DMS 273 treated with DMSO at 0.1 percent for 48 hours (cell line): ENCODE results near the gene C13orf46.

ENCODE experiments used
- DNase-seq: peaks from one replicate; lab custom pipeline; 2025; lab: John Stamatoyannopoulos, UW

Gene C13orf46

DNA sequence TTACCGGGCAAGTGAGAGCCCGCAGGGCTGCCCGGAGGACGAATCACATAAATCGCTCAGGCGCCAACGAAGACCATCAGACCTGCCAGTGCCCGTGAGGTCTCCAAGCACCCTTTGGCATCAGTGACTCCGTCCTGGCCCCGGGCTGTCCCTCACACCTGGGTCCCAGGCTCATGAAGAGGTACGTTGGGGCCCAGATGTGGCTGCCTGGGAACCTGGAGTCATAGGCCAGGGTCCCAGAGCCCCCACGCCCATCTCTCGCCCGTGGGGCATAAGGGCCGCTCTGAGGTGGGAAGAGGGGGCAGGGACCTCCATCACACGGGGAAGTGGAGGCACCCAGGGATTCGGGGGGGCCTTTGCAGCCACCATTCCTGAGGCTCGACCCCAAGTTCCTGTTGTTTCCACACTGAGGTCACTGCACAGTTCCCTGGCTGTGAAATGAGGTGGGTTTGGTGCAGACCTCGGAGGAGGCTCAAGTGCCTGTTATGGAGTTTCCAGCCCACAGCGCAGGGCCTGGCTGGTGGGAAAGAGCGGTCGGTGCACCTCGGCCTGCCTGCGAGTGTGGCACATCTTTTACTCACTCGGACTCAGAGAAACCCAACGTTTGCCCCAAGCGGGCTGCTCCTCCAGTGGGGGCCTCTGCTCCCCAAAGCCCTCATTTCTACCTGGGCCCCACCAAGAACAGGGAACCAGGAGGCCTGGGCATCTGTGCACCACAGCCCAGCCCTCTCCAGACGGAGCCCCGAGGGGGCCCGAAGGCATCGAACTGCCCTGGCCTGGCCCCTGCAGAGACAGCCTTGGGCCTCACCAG is 35.9 kb upstream of the C13orf46 start:
- no peak for DNase-seq

DNA sequence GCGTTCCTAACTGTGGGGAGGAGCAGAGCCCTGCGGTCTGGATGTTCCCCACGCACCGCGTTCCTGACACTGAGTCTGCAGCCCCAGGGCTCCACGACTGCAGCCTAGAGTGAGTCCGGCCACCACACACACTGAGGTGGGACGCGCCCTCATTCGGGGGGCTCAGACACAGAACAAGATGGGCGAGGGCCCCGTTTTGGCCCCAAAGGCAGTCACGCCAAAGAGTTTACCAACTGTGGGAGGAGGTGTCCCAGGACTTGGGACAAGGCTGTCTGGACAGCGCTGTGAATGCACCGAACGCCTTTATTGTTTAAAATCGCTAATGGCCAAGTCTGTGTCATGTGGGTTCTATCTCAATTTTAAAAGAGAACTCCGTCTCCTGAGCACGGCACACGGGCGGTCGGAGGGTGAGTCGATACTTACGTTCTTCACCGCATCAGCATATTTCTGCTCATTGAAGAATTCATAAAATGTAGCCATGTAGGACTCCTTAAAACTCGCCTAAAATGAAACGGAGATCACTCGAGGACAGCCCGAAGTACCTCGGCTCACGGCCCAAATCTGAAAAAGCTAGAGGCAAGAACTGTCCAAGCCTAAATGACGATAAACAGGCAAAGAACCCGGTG is 35.2 kb upstream of the C13orf46 start:
- no peak for DNase-seq

DNA sequence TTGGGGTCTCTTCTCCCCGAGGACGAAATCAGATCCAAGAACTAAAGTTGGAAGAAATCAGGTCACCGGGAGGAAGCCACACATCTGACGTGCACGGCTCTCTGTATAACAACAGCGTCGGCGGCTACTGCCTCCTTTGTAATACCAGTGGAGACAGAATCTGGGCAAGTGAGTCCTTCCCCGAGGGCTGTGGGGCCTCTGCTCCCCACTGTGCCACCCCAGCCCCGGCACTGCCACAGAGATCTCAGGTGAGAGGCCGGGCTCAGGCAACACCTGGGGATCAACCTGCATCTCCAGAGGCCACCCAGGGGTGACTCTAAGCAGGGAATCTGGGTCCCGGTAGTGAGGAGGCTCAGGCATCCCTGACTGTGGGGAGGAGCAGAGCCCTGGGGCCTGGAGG is 33.7 kb upstream of the C13orf46 start:
- no peak for DNase-seq

DNA sequence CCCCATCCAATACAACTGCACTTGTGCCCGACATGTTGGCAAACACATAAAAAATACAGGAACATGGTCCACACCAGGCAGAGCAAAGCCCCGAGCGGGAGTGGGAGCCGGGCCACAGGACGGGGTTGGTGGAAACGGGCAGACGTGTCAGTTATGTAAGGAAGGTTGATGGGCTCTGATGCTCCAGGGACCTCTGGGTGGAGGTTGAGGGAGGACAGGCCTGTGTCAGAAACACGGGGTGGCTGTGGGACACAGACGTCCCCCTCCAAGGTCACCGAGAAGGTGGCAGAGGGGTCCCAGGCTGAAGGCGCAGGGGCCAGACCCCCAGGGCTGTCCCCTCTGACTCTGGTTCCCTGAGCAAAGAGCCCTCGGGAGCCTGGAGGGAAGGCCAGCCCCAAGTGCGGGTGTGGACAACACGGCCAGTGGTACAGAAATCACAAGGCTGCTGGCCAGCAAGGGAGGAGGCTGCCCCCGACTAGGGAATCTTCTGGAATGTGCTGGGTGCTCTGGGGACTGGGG is 31.4 kb upstream of the C13orf46 start:
- DNase-seq = no peak

DNA sequence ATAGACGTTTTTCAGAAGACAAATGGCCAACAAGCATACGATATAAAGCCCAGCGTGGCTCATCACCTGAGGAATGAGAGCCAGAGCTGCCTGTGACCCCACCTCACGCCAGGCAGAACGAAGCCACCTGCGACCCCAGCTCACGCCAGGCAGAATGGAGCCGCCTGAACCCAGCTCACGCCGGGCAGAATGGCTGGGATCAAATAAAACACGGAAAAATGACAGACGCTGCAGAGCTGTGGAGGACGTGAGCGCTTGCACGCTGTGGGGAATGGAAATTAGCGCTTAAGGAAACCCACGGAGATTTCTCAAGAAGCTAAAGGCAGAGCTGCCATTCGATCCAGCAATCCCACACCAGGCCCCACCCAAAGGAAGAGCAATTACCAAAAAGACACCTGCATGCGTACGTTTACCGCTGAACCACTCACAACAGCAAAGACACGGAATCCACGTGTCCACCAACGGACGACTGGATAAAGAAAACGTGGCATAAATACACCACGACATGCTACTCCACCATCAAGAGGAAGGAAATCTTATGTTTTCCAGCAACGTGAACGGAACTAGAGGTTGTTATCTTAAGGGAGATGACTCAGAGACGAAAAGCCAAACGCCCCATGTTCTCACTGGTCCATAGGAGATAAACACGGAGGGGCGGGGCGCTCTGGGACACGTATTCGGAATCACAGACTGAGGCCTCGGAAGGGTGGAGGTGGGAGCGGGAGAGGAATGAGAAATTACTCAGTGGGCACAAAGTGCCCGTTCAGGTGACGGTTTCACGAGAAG is 30.7 kb upstream of the C13orf46 start:
- DNase-seq = no peak

DNA sequence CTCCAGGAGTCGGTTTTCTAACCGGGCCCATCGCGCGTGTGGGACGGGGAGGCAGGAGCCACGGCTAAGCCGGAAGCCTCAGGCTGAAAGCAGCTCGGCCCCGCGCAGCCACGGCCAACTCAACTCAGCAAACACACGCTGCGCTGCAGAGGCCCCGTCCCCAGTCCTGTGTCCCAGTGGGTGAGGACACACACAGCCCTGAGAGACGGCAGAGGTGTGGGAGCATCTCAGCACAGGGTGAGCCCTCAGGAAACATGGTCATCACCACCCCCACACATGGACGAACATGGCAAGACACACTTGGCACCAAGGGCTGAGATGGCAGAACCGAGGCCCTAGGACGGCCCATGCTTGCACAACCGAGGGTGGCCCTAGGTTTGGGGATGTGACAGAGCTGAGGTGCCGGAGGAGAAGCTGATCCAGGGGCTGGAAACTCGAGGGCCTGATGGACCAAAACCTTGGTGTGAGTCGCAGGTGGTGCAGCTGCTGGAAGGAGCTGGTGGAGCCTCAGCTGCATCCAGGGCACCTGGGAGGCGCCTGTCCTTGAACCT is 29.0 kb upstream of the C13orf46 start:
- no peak for DNase-seq

DNA sequence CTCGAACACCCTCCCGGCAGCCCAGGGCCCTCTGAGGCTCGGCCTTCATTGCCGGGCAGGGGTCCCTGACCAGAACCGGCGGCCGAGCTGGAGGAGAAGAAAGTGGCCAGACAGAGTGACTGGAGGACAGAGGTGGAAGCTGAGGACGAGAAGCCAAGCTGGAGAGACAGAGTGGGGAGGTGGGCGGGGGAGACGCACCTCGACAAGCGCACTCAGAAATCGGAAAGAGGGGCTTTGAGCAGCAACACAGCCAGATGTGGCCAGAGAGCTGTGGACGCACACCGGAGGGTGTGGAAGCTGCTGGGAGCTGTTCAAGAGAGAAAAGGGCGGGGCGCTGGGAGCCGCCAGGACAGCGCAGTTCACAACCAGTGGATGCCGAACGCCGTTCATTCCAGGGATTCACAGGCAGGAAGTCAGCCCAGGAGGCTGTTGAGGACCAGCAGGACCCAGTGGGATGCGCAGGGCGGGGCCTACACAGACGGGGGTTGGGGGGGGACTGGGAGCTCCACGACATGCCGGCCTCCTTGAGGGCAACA is 28.2 kb upstream of the C13orf46 start:
- DNase-seq = no peak

DNA sequence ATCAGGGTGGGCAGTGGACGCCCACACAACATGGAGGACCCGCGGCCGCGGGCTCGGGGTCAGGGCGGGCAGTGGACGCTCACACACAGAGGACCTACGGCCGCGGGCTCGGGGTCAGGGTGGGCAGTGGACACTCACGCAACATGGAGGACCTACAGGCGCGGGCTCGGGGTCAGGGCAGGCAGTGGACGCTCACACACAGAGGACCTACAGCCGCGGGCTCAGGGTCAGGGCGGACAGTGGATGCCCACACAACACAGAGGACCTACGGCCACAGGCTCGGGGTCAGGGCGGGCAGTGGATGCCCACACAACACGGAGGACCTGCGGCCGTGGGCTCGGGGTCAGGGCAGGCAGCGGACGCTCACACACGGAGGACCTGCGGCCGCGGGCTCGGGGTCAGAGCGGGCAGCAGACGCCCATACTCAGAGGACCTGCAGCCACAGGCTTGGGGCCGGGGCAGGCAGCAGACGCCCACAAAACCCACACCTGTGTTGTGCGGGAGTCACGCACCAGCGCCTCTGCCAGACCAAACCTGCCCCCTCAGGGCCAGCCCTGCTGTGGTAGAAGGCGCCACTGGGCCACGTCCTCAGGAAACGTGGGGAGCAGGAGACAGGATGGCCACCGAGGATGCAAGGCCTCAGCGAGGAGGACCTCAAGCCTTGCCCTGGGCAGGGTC is 27.6 kb upstream of the C13orf46 start:
- no peak for DNase-seq

DNA sequence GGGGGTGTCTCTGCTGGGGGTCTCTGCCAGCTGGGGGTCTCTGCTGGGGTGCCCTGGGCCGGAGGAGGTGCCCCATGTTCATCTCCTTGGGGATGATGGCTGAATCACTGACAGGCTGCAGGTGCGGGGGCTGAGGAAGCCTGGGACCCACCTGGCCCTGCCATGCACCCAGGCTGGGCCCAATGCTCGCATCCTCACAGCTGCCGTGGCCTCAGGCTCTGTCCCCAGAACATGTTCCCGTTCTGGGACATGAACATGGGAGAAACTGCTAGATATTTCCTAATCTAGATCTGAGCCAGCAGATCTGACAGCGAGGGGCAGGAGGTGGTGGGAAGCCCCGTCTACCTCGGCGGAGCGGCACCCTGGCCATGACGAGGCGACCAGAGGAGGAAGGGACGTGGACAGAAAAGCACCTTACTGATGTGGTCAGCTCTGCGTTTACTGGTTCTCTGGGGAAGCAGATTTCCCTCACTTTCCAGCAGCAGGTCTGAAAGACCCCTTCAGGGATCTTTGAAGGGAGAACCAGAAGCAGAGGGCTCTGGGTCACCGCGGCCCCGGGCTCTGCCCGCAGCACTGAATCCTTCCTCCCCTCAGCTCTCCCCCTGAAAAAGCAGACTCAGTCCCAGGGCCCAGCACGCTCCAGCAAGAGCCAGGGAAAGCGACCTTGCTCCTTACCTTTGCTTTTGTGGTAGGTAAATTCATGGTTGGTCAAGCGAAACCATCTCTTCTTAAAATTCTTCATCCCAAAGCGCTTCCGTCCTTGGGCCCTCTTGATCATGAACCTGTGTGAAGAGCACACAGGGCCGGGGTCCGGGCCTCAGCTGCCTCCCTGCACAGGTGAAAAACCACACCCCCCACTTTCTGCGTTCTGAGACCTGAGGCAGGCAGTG is 26.5 kb upstream of the C13orf46 start:
- no peak for DNase-seq

DNA sequence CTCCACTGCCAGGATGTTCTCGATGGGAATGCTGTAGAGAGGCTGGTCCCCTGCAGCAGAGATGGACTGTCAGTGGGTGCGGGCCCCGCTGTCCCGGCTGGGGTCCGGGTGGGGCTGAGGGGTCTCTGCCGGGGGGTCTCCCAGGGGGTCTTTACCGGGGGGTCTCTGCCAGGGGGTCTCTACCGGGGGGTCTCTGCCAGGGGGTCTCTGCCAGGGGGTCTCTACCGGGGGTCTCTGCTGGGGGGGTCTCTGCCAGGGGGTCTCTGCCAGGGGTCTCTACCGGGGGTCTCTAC is 25.7 kb upstream of the C13orf46 start:
- no peak for DNase-seq

DNA sequence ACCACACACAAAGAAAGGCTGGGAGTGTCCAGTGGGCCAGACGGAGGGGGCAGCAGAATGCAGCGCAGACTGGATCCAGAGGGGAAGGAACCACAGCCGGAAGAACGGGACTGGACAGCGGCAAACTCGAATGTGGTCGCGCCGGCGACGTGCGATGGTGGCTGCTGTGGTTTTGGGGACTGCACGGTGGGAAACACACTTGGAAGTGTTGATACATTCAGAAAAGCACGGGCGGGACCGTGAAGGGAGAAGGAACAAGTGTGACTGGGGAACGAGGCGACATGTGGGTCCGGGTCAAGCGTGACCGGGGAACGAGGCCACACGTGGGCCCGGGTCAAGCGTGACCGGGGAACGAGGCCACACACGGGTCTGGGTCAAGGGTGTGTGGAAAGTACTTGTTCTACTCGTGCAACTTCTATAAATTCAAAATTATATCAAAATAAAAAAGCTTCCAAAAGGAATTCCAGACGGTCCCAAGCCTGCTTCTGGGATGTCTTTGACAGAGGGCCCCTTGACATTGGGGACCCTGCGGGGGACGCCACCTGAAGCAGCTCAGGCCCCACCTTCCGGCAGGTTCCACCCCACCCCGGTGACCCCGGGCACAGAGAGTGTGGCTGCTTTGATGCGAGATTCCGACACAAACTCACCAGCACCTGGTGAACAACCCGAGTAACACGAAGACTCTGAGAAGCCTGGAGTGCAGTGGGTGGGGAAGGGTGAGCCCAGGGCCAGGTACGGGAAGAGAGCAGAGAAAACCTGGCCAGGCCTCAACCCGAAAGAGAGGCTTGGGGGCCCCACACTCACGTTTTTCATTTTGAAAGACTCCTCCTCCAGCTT is 25.1 kb upstream of the C13orf46 start:
- DNase-seq = no peak

DNA sequence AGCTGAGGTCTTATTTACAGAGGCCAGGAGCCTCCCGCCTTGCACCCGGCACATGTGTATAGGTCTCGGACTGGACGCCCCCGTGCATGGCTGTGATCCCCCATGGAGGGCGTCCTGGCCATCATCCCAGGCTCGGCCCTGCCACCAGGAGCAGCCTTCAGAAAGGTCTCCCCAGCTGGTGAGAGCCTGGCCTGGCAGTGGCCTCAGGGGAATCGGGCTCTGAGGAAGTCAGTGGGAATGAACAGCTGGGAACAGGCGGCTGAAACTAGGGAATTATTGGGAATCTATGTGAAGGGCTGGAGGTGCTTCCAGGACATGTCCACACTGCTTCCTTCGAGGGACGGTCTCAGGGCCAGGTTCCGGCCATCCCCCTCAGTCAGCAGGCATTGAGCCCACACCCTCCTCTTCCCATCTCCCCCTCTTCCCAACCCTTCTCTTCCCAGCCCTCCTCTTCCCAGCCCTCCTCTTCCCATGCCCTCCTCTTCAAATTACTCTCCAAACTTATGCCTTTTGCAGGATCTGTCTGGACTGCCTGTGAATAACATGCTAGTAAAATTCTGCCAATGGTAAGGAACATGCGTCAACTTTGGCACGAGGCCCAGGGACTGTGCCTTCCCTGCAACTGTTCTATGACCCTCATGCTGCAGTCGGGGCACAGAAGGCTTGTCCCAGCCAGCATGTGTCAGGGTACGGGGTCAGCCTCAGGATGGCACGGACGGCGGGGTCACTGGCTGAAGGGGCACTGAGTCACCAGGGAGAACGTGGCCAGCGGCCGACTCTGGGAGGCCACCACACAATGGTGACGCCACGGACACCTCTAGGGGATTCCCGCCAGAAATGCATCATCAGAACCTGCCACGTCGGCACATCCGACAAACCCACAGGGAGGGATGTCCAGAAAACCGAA is 24.2 kb upstream of the C13orf46 start:
- DNase-seq = no peak

DNA sequence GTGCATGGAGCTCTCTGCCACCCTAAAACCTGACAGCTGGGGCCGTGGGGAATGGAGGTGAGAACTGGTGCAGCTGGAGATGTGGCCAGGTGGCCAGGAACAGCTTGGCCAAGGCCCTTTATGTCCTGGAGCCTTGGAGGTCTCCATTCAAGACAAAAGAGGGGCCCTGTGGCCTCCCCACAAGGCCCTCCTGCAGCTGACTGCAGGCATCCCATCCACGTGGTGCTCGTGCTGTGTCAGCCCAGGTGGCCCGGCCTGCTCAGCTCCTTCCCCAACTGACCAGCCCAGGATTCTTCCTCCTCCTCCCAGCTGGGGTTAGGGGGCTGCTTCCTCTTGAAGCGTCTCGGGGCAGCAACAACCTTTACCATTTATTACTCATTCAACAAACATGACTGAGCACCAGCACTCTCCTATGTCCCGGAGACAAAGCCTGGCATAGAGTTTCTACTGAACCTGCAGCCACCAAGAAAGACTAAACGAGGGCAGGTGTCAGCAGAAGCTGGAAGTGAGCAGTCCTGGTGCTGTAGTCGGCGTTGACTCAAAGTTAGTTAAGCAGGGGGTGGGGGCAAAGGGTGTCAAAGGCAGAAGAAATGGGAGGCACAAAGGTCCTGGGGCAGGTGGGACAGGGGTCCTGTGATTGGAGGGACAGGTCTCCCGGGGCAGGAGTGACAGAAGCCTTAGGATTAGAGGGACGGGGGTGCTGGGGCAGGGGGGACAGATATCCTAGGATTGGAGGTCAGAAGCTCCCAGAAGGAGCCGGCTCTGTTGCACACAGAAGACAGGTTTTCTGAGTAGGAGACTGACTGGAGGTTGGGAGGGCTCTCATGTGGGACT is 23.3 kb upstream of the C13orf46 start:
- no peak for DNase-seq

DNA sequence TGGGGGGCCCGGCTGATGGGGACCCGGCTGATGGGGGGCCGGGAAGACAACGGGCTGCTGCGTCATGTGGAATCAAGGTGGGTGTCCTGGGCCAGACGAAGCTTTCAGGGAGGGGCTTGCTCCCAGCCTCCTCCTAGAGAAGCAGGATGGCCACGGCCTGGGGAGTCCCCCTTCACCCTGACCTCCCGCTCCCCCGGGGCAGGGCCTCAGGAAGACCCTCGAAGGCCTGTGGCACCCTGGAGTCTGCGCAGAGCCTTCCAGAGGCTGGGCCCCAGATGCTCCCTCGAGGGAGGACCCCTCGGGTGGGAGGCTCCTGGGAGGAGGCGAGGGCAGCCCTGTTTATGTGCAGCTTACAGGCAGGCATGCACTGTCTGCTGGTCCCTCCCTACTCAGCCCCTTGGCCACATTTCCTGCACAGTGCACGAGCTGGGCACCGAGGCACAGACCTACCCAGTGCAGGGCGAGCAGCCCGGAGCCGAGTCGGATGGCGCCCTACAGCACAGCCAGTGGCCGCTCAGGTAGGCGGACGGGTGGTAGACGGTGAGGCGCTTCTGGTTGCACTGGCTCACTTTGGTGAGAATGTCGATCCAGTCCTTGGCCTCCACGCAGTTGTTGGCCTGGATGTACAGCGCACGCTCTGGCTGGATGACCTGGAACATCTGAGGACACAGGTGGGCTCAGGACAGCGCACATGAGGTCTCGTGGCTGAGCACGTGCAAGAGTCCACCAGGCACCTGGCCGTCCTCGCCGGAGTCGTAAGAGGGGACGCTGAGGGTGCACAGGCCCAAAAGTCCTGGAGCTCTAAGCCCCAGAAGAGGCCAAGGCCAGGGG is 22.4 kb upstream of the C13orf46 start:
- no peak for DNase-seq

DNA sequence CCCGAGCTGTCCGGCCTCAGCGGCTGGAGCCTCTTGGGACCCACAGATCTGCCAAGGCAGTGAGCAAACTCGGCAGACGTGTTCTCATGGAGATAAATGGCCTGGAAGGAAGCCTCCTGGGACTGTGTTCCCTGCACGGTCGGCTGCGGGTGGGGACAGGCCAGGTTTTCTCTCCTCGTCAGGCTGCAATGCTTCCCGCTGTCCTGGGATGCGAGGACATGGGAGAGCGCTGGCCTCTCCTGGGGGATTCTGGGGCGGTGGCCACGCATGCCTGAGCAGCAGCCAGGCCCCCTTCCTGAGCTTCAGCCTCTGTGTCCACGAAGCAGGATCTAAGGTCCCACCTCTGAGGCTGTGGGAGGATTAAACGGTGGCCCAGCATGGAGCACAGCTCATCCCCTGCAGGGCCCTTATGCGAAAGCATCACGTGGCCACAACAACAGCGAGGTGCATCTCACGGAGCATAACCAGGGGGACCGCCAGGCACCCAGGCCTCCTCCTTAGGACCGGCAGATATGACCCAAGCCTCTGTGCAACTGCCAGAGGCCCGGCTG is 21.2 kb upstream of the C13orf46 start:
- DNase-seq = no peak

DNA sequence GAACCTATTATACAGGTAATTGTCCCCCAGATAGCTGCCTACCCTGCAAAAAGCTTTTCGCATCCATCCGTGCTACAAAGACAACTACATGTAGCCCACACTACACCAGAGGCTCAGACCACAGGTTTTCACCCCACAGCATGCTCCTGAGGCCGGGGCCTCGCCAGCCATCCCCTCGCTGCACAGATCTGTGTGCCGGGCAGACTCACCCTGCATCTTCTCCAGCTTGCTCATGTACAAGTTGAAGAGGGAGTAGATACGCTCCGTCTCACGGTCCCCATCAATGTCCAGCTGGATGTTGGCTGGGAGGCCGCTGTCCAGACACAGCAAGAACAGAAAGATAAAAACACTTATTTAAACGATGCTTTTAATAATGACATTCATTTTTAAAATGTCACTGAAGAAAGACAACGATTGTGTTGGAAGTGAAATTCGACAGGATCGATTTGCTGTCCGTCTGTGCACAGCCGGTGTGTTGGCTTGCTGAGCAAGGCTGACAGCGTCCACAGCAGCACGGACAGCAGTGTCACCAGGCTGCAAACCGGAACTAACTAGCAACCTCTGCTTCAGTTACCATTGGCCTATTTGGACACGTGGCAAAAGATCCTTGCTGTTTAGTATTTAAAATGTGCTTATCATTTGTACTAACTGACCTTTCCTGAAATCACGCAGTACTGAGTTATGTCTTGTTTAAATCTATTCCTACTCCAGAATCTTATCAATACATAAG is 18.6 kb upstream of the C13orf46 start:
- DNase-seq = no peak
